Colonic mucosa (tissue), 4 donors: Measurements from ENCODE around the gene FRMD3. TPM values are rescaled to one million over a fixed set of nuclear protein-coding genes. Genes with fewer than 3 reads are reported as not detected.

Experiments
- DNase-seq: peaks from one replicate; pipeline ENCODE4 v3.0.0-alpha.2; 2020
- H3K27ac ChIP-seq: fragments of 200-600 bp; one replicate; pipeline ENCODE4 v1.8.0; 2021
- H3K27me3 ChIP-seq: fragments of 200-600 bp; one replicate; pipeline ENCODE4 v1.8.0; 2021
- H3K36me3 ChIP-seq: fragments of 200-600 bp; one replicate; pipeline ENCODE4 v1.8.0; 2021
- H3K4me1 ChIP-seq: fragments of 200-600 bp; one replicate; pipeline ENCODE4 v1.8.0; 2021; ENCODE audit warnings: mild to moderate bottlenecking
- H3K4me3 ChIP-seq: fragments of 200-600 bp; one replicate; pipeline ENCODE4 v1.8.0; 2021
- H3K9ac ChIP-seq, 2 donors: one replicate each; pipeline ENCODE4 v1.7.0; 2013; ENCODE audit warnings: control low read depth in 2 of 2, low read depth in 2 of 2, low read length in 2 of 2
- H3K9me3 ChIP-seq: fragments of 200-600 bp; one replicate; pipeline ENCODE4 v1.8.0; 2021
- intact Hi-C: fragments of 100-400 bp; cut with DNase I; formaldehyde crosslinking; loops from one replicate; pipeline ENCODE4 v1.14.1; 2022
- total RNA-seq, 2 donors: library from RNA; stranded (reverse); fragmentation: NEBNext Ultra II Directional in 1 of 2; extraction: Animal tissue kit (Norgen Biotek cat#: 25700) in 1 of 2; gene quantifications; one replicate each; pipeline ENCODE4 v1.2.1, GENCODE V29; 2021
- TF ChIP-seq, protein P1 (sequence below): fragments of 200-600 bp; IDR thresholded peaks from one replicate; pipeline ENCODE4 v1.8.0; 2022; ENCODE audit warnings: antibody characterized with exemption, mild to moderate bottlenecking
- donor health status: healthy.
- donor health status: DM: no; HTN: no; CAD: no.
- donor health status: DM: no; HTN: no; CAD: no.

Gene FRMD3
- total RNA-seq, 2 donors from 2014 or later = 14.7 to 21.3 TPM

DNA sequence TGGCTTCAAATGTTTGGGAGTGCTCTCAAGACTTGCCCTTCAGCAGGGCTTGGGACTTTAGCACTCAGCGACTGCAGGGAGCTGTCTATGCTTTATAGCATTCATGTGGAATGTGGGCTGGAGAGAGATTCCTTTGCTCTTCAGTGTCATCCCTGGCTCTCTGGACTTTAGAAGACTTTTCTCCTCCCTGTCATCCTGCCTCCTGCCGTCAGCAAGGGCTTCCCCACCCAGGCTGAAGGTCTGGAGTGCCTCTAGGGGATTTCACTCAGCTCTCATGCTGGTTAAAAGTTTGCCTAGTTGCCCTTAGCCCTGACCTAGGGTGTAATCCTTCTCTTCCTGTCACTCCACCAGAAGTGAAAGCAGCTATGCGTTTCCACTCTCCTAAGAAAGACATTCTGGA lies 210.9 kb downstream of the FRMD3 start:
- no peaks in the 10 kb centered on the region for H3K9me3 ChIP-seq
- no peak for DNase-seq
- H3K27ac ChIP-seq = no peak overlapping the region
- TF ChIP-seq, protein P1, sequence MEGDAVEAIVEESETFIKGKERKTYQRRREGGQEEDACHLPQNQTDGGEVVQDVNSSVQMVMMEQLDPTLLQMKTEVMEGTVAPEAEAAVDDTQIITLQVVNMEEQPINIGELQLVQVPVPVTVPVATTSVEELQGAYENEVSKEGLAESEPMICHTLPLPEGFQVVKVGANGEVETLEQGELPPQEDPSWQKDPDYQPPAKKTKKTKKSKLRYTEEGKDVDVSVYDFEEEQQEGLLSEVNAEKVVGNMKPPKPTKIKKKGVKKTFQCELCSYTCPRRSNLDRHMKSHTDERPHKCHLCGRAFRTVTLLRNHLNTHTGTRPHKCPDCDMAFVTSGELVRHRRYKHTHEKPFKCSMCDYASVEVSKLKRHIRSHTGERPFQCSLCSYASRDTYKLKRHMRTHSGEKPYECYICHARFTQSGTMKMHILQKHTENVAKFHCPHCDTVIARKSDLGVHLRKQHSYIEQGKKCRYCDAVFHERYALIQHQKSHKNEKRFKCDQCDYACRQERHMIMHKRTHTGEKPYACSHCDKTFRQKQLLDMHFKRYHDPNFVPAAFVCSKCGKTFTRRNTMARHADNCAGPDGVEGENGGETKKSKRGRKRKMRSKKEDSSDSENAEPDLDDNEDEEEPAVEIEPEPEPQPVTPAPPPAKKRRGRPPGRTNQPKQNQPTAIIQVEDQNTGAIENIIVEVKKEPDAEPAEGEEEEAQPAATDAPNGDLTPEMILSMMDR = no peak
- no peaks in the 10 kb centered on the region for H3K4me1 ChIP-seq
- no peaks in the 10 kb centered on the region for H3K27me3 ChIP-seq
- H3K36me3 ChIP-seq = no peaks in the 10 kb centered on the region
- no peak overlapping the region for H3K4me3 ChIP-seq
- intact Hi-C loops = no loop called here
- no peak overlapping the region for H3K9ac ChIP-seq

DNA sequence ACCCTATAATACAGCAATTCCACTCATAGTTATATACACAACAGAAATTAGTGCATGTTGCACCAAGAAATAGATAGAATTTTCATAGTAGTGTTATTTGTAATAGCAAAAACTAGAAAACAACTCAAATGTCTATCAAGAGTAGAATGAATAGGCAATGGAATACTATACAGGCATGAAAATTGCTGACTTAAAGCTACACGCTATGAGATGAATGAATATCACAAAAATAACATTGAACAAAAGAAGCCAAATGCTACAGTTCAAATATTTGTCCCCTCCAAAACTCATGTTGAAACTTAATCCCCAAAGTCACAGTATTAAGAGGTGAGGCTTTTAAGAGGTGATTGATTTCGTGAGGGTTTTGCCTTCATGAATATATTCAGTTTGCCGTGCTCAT lies 215.1 kb downstream of the FRMD3 start:
- intact Hi-C loops = no loop called here
- H3K4me1 ChIP-seq = no peaks in the 10 kb centered on the region
- H3K9ac ChIP-seq = no peak overlapping the region
- TF ChIP-seq, protein P1 = no peak
- no peak overlapping the region for H3K4me3 ChIP-seq
- DNase-seq = no peak
- H3K9me3 ChIP-seq = no peaks in the 10 kb centered on the region
- H3K27me3 ChIP-seq = no peaks in the 10 kb centered on the region
- H3K27ac ChIP-seq = no peak overlapping the region
- no peaks in the 10 kb centered on the region for H3K36me3 ChIP-seq

DNA sequence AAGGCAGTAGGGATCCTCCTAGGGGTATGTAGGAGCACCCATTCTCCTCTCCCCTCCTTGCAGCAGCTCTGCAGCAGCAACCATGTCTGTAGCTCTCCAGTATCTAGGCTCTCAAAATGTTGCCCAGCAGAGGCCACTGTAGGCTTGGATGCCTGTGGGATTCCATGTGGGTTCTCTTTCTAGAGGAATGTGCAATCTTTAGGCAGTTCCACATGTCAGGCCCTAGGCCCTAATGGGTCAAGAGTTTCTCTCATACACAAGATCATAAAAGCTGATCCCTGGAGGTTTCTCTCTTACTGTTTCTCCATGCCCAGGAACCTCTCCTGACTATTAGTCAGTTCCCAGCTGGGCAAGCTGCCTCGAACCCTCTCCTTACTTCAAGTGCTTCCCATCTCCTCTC lies 215.8 kb downstream of the FRMD3 start:
- no peaks in the 10 kb centered on the region for H3K27me3 ChIP-seq
- TF ChIP-seq, protein P1 = no peak
- no peaks in the 10 kb centered on the region for H3K36me3 ChIP-seq
- DNase-seq = no peak
- intact Hi-C loops = no loop called here
- no peak overlapping the region for H3K9ac ChIP-seq
- no peak overlapping the region for H3K27ac ChIP-seq
- H3K4me1 ChIP-seq = no peaks in the 10 kb centered on the region
- no peaks in the 10 kb centered on the region for H3K9me3 ChIP-seq
- no peak overlapping the region for H3K4me3 ChIP-seq

DNA sequence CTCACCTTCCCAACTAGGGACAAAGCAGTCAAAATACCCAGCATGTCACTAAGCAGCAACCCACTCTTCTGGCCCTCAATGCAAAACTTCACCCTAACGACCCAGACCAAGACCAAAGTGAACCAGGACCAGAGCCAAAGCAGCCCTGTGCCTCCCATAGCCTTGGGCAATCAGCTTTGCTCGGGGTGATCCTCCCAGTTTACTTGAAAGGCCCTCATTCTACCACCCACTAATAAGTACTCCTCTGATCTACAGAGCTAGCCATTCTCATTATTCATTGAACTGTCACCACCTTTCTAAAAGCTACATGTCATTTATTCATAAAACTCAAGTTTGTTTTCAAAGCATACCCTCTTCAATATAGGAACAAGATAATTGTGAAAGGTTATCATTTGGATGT lies 221.0 kb downstream of the FRMD3 start:
- TF ChIP-seq, protein P1 = no peak
- no peak overlapping the region for H3K9ac ChIP-seq
- intact Hi-C loops = no loop called here
- H3K27ac ChIP-seq = no peak overlapping the region
- no peaks in the 10 kb centered on the region for H3K4me1 ChIP-seq
- no peaks in the 10 kb centered on the region for H3K36me3 ChIP-seq
- H3K27me3 ChIP-seq = no peaks in the 10 kb centered on the region
- DNase-seq = no peak
- no peaks in the 10 kb centered on the region for H3K9me3 ChIP-seq
- H3K4me3 ChIP-seq = no peak overlapping the region

DNA sequence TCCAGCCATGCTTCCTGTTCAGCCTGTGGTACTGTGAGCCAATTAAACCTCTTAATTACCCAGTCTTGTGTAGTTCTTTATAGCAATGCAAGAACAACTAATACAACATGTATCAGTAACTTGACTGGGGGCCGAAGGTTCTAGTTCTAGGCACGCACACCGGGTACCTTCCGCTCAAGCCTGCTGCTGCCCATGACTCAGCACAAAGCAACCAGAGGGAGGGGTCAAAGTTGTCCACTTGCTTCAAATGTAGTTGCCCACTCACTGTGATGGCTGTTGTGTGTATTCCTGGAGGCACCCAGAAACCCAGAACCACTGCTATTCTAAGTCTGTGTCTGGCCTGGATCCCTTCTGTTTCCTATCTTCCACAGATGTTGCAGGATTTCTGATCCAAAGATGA lies 222.6 kb downstream of the FRMD3 start:
- intact Hi-C loops = no loop called here
- TF ChIP-seq, protein P1 = no peak
- H3K36me3 ChIP-seq = no peaks in the 10 kb centered on the region

DNA sequence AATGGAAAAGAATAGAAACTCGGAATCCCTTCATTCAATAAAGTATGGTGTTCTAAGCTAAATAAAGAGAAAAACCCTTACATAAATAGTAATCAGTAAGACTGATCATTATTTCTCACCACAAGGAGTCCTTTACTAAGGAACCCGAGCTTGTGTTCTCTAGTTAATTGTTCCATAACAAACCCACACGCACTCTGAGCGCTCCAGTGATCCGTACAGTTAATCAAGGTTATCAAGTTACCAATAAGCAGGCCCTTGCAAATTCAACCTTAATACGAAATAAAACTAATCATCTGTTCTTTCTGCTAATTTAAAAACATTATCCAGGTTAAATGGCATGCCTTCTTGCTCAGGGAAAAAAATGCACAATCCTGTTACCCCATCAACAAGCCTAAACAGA lies 224.4 kb downstream of the FRMD3 start:
- no peak for DNase-seq
- TF ChIP-seq, protein P1 = no peak
- no peaks in the 10 kb centered on the region for H3K27me3 ChIP-seq

More for the DNA sequence above, 222.6 kb downstream of the FRMD3 start:
- Histone ChIP-seq H3K9ac (no peak overlapping the region), H3K9me3 (no peaks in the 10 kb centered on the region), H3K27me3 (no peaks in the 10 kb centered on the region), H3K27ac (no peak overlapping the region), H3K4me1 (no peaks in the 10 kb centered on the region), H3K4me3 (no peak overlapping the region)
- DNase-seq = no peak

More for the DNA sequence above, 224.4 kb downstream of the FRMD3 start:
- H3K36me3 ChIP-seq = no peaks in the 10 kb centered on the region
- no peak overlapping the region for H3K9ac ChIP-seq
- no peak overlapping the region for H3K4me3 ChIP-seq
- intact Hi-C loops = no loop called here
- H3K9me3 ChIP-seq = no peaks in the 10 kb centered on the region
- no peaks in the 10 kb centered on the region for H3K4me1 ChIP-seq
- no peak overlapping the region for H3K27ac ChIP-seq
